Thymus (tissue), 11 donors: ENCODE data around the gene CCDC142. TPM values are rescaled to one million over a fixed set of nuclear protein-coding genes. Genes with fewer than 3 reads are reported as not detected.
"Not testable (repeated sequence)": the region's sequence is repeated elsewhere in the genome, so short reads cannot be mapped to it uniquely, and the experiment has no call there.

Experiments used
- DNase-seq, 9 donors: peaks; one replicate each; pipeline ENCODE4 v3.0.0-alpha.2; 2013; ENCODE audit warnings: low spot score in 9 of 9, low read depth in 6 of 9, missing footprints in 1 of 9
- H3K27ac ChIP-seq, 2 donors: one replicate each; pipeline ENCODE4 v1.5.1; 2013; ENCODE audit warnings: control low read depth in 1 of 2, low read depth in 1 of 2, low read length in 1 of 2, mild to moderate bottlenecking in 1 of 2, moderate library complexity in 1 of 2
- H3K27me3 ChIP-seq, 2 donors: one replicate each; pipeline ENCODE4 v1.5.1; 2013; ENCODE audit warnings: low read length in 1 of 2; ENCODE audit not compliant: control insufficient read depth in 2 of 2, insufficient read depth in 1 of 2
- H3K36me3 ChIP-seq, 2 donors: one replicate each; pipeline ENCODE4 v1.5.1; 2013; ENCODE audit warnings: low read length in 1 of 2, mild to moderate bottlenecking in 1 of 2, moderate library complexity in 1 of 2; ENCODE audit not compliant: control insufficient read depth in 2 of 2, insufficient read depth in 2 of 2
- H3K4me1 ChIP-seq, 2 donors: one replicate each; pipeline ENCODE4 v1.5.1; 2013; ENCODE audit warnings: low read length in 2 of 2; ENCODE audit not compliant: control insufficient read depth in 2 of 2, insufficient read depth in 2 of 2
- H3K4me3 ChIP-seq, 2 donors: one replicate each; pipeline ENCODE4 v1.5.1; 2013; ENCODE audit warnings: low read length in 2 of 2, control low read depth in 1 of 2, mild to moderate bottlenecking in 1 of 2
- H3K9me3 ChIP-seq, 2 donors: one replicate each; pipeline ENCODE4 v1.5.1; 2013; ENCODE audit warnings: low read length in 1 of 2, mild to moderate bottlenecking in 1 of 2; ENCODE audit not compliant: control insufficient read depth in 2 of 2, insufficient read depth in 1 of 2
- WGBS: extraction: QIAGEN DNeasy Blood & Tissue Kit; methylation state at CpG from one replicate; pipeline ENCODE4 v1.1.7; 2013; 5-methylcytosine and 5-hydroxymethylcytosine counted together
- polyA plus RNA-seq: library from polyadenylated mRNA; stranded (reverse); fragments of 200-250 nt; gene quantifications from one replicate; pipeline ENCODE4 v1.2.3, GENCODE V29; 2013
- total RNA-seq: library from RNA; stranded (reverse); fragments of 120-200 nt; gene quantifications from one replicate; pipeline ENCODE4 v1.2.4, GENCODE V29; 2013
- donor health status: healthy.

Gene CCDC142
- total and polyA plus RNA-seq, 2 donors, result 6.7 to 9.1 TPM

- WGBS, result 98% methylated on average over 27 of the region's 27 CpGs
- no peaks in the 10 kb centered on the region for H3K9me3 ChIP-seq
- H3K4me1 ChIP-seq, result peaks cover 19 to 30% of the 10 kb centered on the region in 2 donors
- no peak for DNase-seq
- H3K27ac ChIP-seq, result no peak overlapping the region
- peaks cover 23 to 25% of the 10 kb centered on the region in 2 donors for H3K36me3 ChIP-seq
- no peaks in the 10 kb centered on the region for H3K27me3 ChIP-seq
- H3K4me3 ChIP-seq, result no peak overlapping the region
Measured at GRCh38 chr2:74461187-74462053, 21.4 kb downstream of the CCDC142 start.

DNA sequence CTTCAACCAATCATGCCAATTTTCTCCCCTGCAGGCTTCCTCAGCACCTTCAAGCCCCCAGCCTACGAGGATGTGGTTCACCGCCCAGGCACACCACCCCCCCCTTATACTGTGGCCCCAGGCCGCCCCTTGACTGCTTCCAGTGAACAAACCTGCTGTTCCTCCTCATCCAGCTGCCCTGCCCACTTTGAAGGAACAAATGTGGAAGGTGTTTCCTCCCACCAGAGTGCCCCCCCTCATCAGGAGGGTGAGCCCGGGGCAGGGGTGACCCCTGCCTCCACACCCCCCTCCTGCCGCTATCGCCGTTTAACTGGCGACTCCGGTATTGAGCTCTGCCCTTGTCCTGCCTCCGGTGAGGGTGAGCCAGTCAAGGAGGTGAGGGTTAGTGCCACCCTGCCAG is 22.6 kb downstream of the CCDC142 start:
- not testable (repeated sequence) for H3K27me3 ChIP-seq, H3K9me3 ChIP-seq, H3K27ac ChIP-seq, DNase-seq, H3K4me3 ChIP-seq
- Histone ChIP-seq H3K4me1 (peaks cover 29 to 39% of the 10 kb centered on the region in 2 donors), H3K36me3 (peaks cover 25 to 27% of the 10 kb centered on the region in 2 donors)
- WGBS, result 96% methylated on average over 10 of the region's 10 CpGs

GRCh38 chr2:74459503-74460118 is 23.2 kb downstream of the CCDC142 start:
- peak overlapping the region in 1 of 2 donors; percentile 82 for H3K4me3 ChIP-seq
- peaks cover 29 to 41% of the 10 kb centered on the region in 2 donors for H3K4me1 ChIP-seq
- H3K36me3 ChIP-seq, result peaks cover 25 to 27% of the 10 kb centered on the region in 2 donors
- 96% methylated on average over 13 of the region's 13 CpGs for WGBS
- not testable (repeated sequence) for H3K27ac ChIP-seq, H3K27me3 ChIP-seq, H3K9me3 ChIP-seq, DNase-seq

DNA sequence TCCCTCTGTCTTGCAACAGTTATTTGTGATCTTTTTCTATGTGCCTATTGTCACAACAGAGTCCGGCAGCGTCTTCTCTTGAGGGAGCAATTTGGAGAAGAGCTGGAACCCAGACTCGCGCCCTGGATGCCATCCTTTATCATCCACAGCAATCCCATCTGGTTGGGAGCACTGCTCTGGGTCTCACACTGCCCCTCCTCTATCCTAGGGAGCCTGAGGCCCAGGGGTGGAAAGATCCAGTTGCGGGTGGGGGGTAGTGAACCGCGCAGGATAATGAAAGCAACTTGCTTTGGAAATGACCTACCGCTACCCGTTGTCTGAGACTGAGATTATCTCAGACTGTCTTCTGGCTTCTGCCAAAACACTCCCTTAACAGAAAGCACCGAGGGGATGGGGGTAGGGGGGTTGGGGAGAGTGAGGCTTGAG is 23.8 kb downstream of the CCDC142 start:
- no peaks in the 10 kb centered on the region for H3K9me3 ChIP-seq
- 10% methylated on average over 10 of the region's 10 CpGs for WGBS
- no peak for DNase-seq
- H3K27ac ChIP-seq, result peak overlapping the region; percentile 74 to 75
- H3K36me3 ChIP-seq, result peaks cover 25 to 27% of the 10 kb centered on the region in 2 donors
- H3K4me1 ChIP-seq, result peaks cover 25 to 40% of the 10 kb centered on the region in 2 donors
- H3K27me3 ChIP-seq, result no peaks in the 10 kb centered on the region
- peak overlapping the region; percentile 82 to 92 for H3K4me3 ChIP-seq

- Histone ChIP-seq H3K4me3 (peak within 1 kb of the TSS; percentile 82 to 92), H3K27ac (peak within 1 kb of the TSS; percentile 100), H3K27me3 (no peaks in the 10 kb centered on the region), H3K4me1 (peaks cover 25 to 39% of the 10 kb centered on the region in 2 donors), H3K36me3 (peaks cover 25 to 27% of the 10 kb centered on the region in 2 donors), H3K9me3 (no peaks in the 10 kb centered on the region)
- peak; percentile 99 to 100 (median 100) for DNase-seq
- WGBS, result under 1% methylated on average over 37 of the region's 38 CpGs
Measured at GRCh38 chr2:74458132-74458937, 24.5 kb downstream of the CCDC142 start, which contains the start of gene WBP1. TSS of gene WBP1 (plus strand) at chr2:74458438. CDS start at chr2:74458603, 165 bp downstream.

DNA sequence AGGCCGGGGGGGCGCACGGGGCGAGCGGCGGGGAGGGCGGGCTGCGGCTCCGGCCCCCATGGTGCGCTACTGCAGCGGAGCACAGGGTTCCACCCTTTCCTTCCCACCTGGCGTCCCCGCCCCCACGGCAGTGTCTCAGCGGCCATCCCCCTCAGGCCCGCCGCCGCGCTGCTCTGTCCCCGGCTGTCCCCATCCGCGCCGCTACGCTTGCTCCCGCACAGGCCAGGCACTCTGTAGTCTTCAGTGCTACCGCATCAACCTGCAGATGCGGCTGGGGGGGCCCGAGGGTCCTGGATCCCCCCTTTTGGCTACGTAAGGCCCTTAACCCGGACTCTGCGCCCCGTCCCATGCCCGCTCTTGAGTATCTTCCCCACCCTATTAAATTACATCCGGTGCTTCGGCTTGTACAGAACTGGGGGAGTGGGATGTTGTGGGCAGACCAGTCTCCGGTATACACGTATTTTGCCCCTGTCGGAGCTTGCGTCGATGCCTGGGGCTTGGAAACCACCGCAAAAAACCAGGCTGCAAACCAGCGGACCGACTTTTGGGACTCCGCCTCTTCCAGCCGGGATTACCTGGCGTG is 25.2 kb downstream of the CCDC142 start:
- H3K27ac ChIP-seq, result peak overlapping the region; percentile 100
- no peaks in the 10 kb centered on the region for H3K9me3 ChIP-seq
- H3K27me3 ChIP-seq, result no peaks in the 10 kb centered on the region
- peaks cover 28 to 46% of the 10 kb centered on the region in 2 donors for H3K4me1 ChIP-seq
- peaks cover 19 to 22% of the 10 kb centered on the region in 2 donors for H3K36me3 ChIP-seq
- under 1% methylated on average over 46 of the region's 46 CpGs for WGBS
- DNase-seq, result peak in 5 of 9 donors; percentile 74 to 90 (median 79)
- peak overlapping the region; percentile 82 to 92 for H3K4me3 ChIP-seq

DNA sequence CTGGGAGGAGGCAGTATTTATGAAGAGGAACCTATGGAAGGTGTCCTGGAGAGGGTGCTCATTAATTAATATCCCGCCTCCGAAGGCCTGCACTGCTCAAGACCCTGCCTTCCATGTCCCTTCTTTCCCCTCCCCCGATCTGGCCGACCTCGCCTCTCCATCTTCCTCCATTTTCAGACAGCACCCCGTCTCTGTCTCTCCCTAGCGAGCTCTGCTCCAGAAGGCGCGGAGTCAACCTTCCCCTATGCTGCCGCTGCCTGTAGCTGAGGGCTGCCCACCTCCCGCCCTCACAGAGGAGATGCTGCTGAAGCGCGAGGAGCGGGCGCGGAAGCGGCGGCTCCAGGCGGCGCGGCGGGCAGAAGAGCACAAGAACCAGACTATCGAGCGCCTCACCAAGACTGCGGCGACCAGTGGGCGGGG is 25.7 kb downstream of the CCDC142 start:
- WGBS, result under 1% methylated on average over 27 of the region's 27 CpGs
- Histone ChIP-seq H3K27ac (peak overlapping the region; percentile 100), H3K4me1 (peaks cover 31 to 51% of the 10 kb centered on the region in 2 donors), H3K27me3 (no peaks in the 10 kb centered on the region), H3K4me3 (peak overlapping the region; percentile 82 to 92), H3K9me3 (no peaks in the 10 kb centered on the region), H3K36me3 (peaks cover 14 to 17% of the 10 kb centered on the region in 2 donors)
- no peak for DNase-seq

- H3K4me3 ChIP-seq, result peak within 1 kb of the TSS; percentile 63 to 72
- H3K27me3 ChIP-seq, result no peaks in the 10 kb centered on the region
- peak within 1 kb of the TSS; percentile 62 to 75 for H3K27ac ChIP-seq
- H3K36me3 ChIP-seq, result peaks cover 0 to 4% of the 10 kb centered on the region in 2 donors
- WGBS, result 1% methylated on average over 40 of the region's 40 CpGs
- no peaks in the 10 kb centered on the region for H3K9me3 ChIP-seq
- peak; percentile 95 to 100 (median 99) for DNase-seq
- H3K4me1 ChIP-seq, result peaks cover 31 to 54% of the 10 kb centered on the region in 2 donors
Measured at GRCh38 chr2:74454654-74455511, 27.9 kb downstream of the CCDC142 start, which contains the start of gene INO80B. TSS of gene INO80B (plus strand) at chr2:74455087. CDS start at chr2:74455117, 30 bp downstream.
